Epithelial cell of proximal tubule (primary cell): Measurements from ENCODE around the gene RIOK2. TPM values are rescaled to one million over a fixed set of nuclear protein-coding genes. Genes with fewer than 3 reads are reported as not detected.
A peak's percentile ranks its signal among the peaks of the same experiment; 100 is the strongest.

Source experiments
- DNase-seq: peaks from one replicate; pipeline ENCODE4 v3.0.0-alpha.2; 2011; ENCODE audit warnings: low read depth
- H3K4me3 ChIP-seq: 2 replicates; pipeline ENCODE4 v1.5.1; 2011; ENCODE audit warnings: low read depth, mild to moderate bottlenecking, low read length
- CTCF ChIP-seq: conservative IDR thresholded peaks from 2 replicates; pipeline ENCODE4 v1.5.1; 2012; ENCODE audit warnings: low read depth, mild to moderate bottlenecking, low read length
- total RNA-seq: library from RNA; depleted of rRNA; stranded (reverse); fragments of >200 nt; gene quantifications from 2 replicates; pipeline ENCODE4 v1.2.3, GENCODE V29; 2015

The RIOK2 gene
- total RNA-seq, 1 donor from 2014 or later = 48.8 TPM

GRCh38 chr5:97167435-97167834, 15.6 kb downstream of the RIOK2 start:
- DNase-seq = no peak
- no peak for TF ChIP-seq CTCF
- no peak overlapping the region for H3K4me3 ChIP-seq

- no peak for DNase-seq
- H3K4me3 ChIP-seq = no peak overlapping the region
- TF ChIP-seq CTCF = no peak
Measured at GRCh38 chr5:97165726-97166125, 17.3 kb downstream of the RIOK2 start.

- no peak for TF ChIP-seq CTCF
- H3K4me3 ChIP-seq = no peak overlapping the region
- no peak for DNase-seq
Measured at GRCh38 chr5:97164846-97165245, 18.2 kb downstream of the RIOK2 start.

- no peak for DNase-seq
- TF ChIP-seq CTCF = no peak
- no peak overlapping the region for H3K4me3 ChIP-seq
Measured at GRCh38 chr5:97163790-97164285, 19.2 kb downstream of the RIOK2 start.

GRCh38 chr5:97163360-97163764, 19.7 kb downstream of the RIOK2 start:
- no peak for DNase-seq
- H3K4me3 ChIP-seq = no peak overlapping the region
- peak; percentile 53 for TF ChIP-seq CTCF

GRCh38 chr5:97162045-97162444, 21.0 kb downstream of the RIOK2 start:
- DNase-seq = peak; percentile 27
- peak; percentile 93 for TF ChIP-seq CTCF
- H3K4me3 ChIP-seq = no peak overlapping the region

GRCh38 chr5:97157689-97158088, 25.4 kb downstream of the RIOK2 start:
- no peak for DNase-seq
- no peak overlapping the region for H3K4me3 ChIP-seq
- TF ChIP-seq CTCF = no peak
